ENCODE measurements around the gene BRAF. TPM values are rescaled to one million over a fixed set of nuclear protein-coding genes. Genes with fewer than 3 reads are reported as not detected.
"Not testable (repeated sequence)": the region's sequence is repeated elsewhere in the genome, so short reads cannot be mapped to it uniquely, and the experiment has no call there.

Gene BRAF
- total RNA-seq = 16.8 TPM
- long read RNA-seq, partial matches to known transcripts = 0 of 3 reads
- long read RNA-seq, other reads (novel, unspliced or antisense) = 1 of 3 reads

- ATAC-seq (peak; percentile 73), DNase-seq (ENCODE audit: missing footprints) (peak; percentile 94)
- intact Hi-C loops (cut with DNase I) = loop anchor here (2.0 to 5.0 kb wide), 2 partner anchors 87 to 114 kb away; partner anchors contain the start of gene MRPS33
These were observed at the start of gene BRAF for GRCh38 chr7:140924821-140925421. Gene BRAF (minus strand): TSS chr7:140924929. CDS start chr7:140924703, 226 bp downstream.

DNA sequence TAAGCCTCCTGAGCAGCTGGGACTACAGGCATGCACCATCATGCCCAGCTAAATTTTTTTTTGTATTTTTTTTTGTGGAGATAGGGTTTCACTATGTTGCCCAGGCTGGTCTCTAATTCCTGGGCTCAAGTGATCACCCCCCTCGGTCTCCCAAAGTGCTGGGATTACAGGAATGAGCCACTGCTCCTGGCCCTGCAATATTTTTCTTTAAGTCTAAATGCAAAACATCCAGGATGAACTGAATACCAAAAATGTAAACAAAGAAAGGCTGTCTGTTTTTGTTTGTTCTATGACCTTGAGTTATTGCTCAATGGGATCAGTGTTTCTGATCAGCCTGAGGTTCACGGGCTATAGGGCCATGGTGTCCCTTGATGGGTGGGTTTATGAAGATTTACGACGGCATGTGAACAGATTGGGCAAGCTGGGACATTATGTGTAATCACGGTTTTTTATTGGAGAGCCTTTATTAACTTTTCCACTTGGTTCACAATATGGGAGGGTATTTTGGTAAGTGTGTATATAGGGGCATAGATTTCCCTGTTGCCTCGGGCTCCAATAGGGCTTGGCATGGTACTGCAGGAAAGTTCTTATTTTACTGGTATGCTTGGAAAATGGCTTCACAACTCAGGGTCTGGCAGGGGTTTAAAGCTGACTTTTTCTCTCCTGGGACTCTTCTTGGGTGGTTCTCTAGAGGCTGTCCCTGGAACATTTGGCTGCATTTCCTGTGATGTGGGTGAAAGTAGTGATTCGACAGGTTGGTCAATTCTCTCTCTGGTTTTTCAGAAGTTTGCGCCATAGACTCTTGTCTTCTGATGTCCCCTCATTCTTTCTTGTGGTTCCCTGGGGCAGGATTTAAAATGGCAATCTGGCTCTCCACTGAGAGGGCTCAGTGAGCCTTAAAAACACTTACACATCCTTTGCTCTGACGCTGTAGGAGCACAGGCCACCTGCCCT lies 48.4 kb upstream of the BRAF start:
- intact Hi-C loops (cut with DNase I) = no loop called here
- ATAC-seq (no peak), DNase-seq (ENCODE audit: missing footprints) (no peak)

GRCh38 chr7:140972344-140972743 lies 47.6 kb upstream of the BRAF start:
- intact Hi-C loops (cut with DNase I) = no loop called here
- ATAC-seq (no peak), DNase-seq (ENCODE audit: missing footprints) (no peak)

DNA sequence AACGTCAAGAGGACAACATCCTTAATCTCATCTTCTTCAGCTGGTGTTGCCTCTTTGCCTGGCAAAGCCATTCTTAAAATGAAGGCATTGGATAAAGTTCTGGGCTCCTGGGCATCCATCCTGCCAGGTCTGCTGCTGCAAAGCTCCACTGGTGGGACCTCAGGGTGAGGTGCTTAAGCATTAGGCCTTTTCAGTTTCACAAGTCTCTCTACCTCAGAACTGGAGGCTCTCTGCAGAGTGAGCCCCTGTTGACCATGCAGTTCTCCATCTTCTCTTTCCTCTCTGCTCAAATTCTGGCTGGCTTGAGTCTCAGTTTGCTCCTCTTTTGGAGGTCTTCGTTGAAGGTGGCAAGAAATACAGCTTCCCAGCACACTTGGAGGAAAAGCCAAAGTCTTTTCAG lies 42.7 kb upstream of the BRAF start:
- intact Hi-C loops (cut with DNase I) = no loop called here
- ATAC-seq = no peak

GRCh38 chr7:140966561-140967233 lies 42.0 kb upstream of the BRAF start:
- DNase-seq (ENCODE audit: missing footprints) (no peak), ATAC-seq (no peak)
- intact Hi-C loops (cut with DNase I) = no loop called here

More for the DNA sequence above, 42.7 kb upstream of the BRAF start:
- no peak for DNase-seq (ENCODE audit: missing footprints)

- intact Hi-C loops (cut with DNase I) = no loop called here
- DNase-seq (ENCODE audit: missing footprints) (no peak), ATAC-seq (no peak)
These were observed 36.4 kb upstream of the BRAF start for GRCh38 chr7:140961117-140961516.

DNA sequence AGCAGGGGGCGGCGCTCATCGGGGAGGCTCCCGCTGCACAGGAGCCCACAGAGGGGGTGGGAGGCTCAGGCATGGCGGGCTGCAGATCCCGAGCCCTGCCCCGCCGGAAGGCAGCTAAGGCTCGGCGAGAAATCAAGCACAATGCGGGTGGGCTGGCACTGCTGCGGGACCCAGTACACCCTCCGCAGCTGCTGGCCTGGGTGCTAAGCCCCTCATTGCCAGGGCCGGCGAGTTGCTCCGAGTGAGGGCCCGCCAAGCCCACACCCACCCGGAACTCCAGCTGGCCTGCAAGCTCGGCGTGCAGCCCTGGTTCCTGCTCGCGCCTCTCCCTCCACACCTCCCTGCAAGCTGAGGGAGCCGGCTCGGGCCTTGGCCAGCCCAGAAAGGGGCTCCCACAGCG lies 32.3 kb upstream of the BRAF start:
- ATAC-seq; DNase-seq (ENCODE audit: missing footprints); intact Hi-C loops (cut with DNase I): not testable (repeated sequence)

GRCh38 chr7:140945940-140946339 lies 21.2 kb upstream of the BRAF start:
- ATAC-seq (no peak), DNase-seq (ENCODE audit: missing footprints) (no peak)
- intact Hi-C loops (cut with DNase I) = no loop called here

DNA sequence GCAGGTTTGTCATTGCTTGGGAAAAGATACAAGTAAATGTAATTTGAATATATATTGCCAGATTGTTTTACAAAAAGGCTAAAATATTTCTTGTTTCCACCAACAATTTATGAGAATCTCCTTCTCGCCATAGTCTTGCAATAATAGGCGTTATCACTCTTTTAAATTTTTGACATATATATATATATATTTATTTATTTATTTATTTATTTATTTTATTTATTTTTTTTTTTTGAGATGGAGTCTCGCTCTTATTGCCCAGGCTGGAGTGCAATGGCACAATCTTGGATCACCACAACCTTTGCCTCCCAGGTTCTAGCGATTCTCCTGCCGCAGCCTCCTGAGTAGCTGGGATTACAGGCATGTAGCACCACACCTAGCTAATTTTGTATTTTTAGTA lies 17.5 kb upstream of the BRAF start:
- intact Hi-C loops (cut with DNase I); ATAC-seq; DNase-seq (ENCODE audit: missing footprints): not testable (repeated sequence)

DNA sequence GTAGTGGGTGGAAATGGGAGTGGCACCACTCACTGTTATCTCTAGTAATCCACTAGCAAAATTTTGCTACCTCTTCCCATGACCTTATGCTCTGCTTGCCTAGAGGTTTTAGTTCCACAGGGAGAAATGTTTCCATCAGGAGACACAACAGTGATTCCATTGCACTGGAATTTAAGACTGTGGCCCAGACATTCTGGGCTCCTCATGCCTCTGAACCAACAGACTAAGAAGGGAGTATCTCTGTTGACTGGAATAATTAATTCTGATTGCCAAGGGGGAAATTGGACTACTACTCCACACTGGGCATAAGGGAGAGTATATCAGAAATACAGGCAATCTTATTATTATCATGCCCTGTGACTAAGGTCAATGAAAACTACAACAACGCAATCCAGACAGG lies 16.2 kb upstream of the BRAF start:
- DNase-seq (ENCODE audit: missing footprints) (no peak), ATAC-seq (no peak)
- intact Hi-C loops (cut with DNase I) = no loop called here

DNA sequence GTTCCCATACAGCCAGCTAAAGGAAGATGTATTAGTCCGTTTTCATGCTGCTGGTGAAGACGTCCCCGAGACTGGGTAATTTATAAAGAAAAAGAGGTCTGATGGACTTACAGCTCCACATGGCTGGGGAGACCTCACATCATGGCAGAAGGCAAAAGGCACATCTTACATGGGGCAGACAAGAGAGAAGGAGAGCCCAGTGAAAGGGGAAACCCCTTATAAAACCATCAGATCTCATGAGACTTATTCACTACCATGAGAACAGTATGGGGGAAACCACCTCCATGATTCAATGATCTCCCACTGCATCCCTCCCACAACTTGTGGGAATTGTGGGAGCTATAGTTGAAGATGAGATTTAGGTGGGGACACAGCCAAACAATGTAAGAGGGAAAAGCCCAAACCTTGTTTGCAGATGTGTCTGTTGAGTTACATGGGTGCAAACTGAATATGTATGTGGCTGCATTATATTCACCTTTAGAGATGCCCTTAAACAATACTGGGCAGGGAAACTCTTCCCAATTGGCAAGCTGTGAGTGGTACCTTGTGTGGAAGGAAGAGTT lies 13.1 kb upstream of the BRAF start:
- intact Hi-C loops (cut with DNase I) = no loop called here
- DNase-seq (ENCODE audit: missing footprints) (no peak), ATAC-seq (no peak)

DNA sequence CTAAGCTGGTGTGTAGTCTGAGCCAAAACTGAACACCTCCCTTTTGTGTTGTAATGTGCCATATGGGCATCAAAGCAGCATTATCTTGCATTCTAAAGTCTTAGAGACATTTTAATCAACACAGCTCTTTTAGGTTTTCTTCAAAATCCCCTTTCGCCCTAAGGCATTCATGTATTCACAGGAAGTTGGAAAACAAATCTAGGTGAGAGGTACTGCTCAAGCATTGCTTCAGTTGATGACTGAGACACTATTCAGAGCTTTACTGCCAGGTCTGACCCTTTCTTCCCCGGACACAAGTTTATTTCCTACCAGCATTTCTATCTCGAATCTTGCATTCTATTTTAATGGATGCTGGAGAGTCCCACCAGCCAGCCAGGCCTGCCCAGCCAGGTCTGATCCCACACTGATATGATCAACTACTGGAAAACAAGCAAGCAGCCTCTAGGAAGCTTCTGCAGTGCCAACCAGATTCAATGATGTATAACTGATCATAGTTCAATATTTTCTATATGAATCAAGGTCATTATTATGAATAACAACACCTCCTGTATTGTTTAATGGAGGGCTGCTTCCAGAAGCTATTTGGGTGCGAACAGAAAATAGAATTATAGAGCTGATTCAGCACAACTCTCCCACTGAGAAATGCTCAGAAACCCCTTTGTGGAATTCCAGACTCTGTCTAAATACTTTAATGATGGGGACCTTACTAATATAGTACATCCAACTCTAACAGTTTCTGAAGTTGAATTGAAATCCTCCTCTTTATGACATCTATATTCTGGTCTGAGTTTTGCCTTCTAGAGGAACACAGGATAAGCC lies 4.0 kb upstream of the BRAF start:
- intact Hi-C loops (cut with DNase I) = no loop called here
- DNase-seq (ENCODE audit: missing footprints) (no peak), ATAC-seq (no peak)

DNA sequence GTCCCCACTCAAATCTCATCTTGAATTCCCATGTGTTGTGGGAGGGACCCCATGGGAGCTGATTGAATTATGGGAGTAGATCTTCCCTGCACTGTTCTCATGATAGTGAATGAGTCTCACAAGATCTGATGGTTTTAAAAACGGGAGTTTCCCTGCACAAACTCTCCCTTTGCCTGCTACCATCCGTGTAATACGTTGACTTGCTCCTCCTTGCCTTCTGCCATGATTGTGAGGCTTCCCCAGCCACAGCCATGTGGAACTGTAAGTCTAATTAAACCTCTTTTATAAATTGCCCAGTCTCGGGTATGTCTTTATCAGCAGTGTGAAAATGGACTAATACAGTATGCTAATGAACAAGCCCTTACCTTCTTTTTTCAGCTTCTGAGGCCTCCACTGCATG lies 3.2 kb upstream of the BRAF start:
- ATAC-seq; intact Hi-C loops (cut with DNase I); DNase-seq (ENCODE audit: missing footprints): not testable (repeated sequence)

DNA sequence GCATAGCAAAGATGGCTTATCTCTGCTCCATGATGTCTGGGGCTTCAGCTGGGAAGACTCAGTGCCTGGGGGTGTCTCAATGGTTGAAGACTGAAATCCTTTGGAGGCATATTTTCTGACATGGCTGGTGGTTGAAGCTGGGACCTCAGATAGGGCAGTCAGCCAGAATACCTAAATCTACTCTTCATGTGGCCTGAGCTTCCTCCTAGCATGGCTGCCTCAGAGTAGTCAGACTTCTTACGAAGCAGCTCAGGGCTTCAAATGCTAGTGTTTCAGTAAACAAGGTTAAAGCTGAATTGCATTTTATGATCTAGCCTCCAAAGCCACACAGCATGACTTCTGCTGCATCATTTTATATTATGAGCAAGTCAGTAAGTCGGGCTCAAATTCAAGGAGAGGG lies 2.6 kb upstream of the BRAF start:
- no peak for DNase-seq (ENCODE audit: missing footprints)
- no peak for ATAC-seq
- intact Hi-C loops (cut with DNase I) = no loop called here

- ATAC-seq (no peak), DNase-seq (ENCODE audit: missing footprints) (no peak)
- intact Hi-C loops (cut with DNase I) = no loop called here
These were observed 1.5 kb upstream of the BRAF start for GRCh38 chr7:140926021-140926817.

GRCh38 chr7:140924019-140924820 lies 509 bp downstream of the BRAF start:
- intact Hi-C loops (cut with DNase I) = loop anchor here (2.0 to 5.0 kb wide), 2 partner anchors 88 to 113 kb away; partner anchors contain the start of gene MRPS33
- ATAC-seq = peak; percentile 89
- peak; percentile 93 for DNase-seq (ENCODE audit: missing footprints)

All from Right ventricle myocardium inferior (tissue), 1 donor.